IPS-NIHi7 (cell line): Measurements from ENCODE around the gene FHL5.
A peak's percentile ranks its signal among the peaks of the same experiment; 100 is the strongest.
"Not testable (repeated sequence)": the region's sequence is repeated elsewhere in the genome, so short reads cannot be mapped to it uniquely, and the experiment has no call there.

Experiments used
- DNase-seq: peaks from one replicate; pipeline ENCODE4 v3.0.0; 2012; ENCODE audit warnings: mixed read lengths; ENCODE audit errors: extremely low spot score

FHL5 gene

DNA sequence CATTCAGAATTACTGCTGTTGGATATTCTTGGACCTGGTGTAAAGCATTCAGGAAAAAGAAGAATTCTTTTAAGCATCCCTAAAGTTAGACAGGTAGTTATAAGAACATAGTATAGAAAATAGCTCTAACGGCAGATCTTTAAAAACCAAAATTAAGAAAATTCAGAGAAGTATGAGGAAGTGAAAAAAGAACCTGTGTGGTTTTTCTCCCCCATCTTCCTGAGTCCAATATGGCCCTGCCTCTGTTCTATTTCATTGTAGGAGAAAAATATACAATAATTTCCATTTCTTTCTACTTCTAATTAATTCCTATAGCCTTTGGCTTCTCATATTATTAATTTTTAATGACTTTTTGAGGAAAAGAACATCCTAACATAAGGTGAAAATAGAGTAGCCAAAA, 47.1 kb downstream of the FHL5 start:
- DNase-seq = no peak

DNA sequence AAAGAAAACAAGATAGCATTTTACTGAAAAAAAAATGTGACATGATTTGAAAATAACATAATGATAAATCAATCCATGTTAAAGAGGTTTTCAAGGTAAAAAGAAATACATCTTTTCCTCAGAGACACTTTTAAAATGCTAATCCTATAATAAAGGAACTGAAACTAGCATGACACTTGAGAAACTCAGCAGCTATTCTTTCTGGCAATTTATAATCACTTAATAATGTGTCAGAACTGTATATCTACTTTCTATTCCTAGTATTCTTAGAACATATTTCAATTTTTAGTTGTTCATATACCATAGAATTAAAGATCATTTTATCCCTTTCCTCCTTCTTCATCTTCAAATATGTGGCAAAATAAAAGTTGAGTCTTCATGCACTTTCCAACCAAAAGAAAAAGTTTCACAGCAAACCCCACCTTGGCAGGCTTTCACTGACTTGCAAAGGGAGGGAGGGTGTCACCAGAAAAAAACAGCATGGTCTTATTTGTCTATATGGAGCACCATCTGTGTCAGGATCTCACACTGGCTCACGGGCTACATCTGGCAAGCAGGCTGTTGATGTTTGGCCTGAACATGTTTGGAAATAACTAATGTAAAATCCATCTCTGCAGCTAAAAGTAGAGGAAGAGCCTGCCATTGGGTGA, 48.5 kb downstream of the FHL5 start:
- DNase-seq = no peak

GRCh38 chr6:96613291-96613999, 50.5 kb downstream of the FHL5 start:
- no peak for DNase-seq

- no peak for DNase-seq
Observed at GRCh38 chr6:96620851-96621250, 57.9 kb downstream of the FHL5 start.

DNA sequence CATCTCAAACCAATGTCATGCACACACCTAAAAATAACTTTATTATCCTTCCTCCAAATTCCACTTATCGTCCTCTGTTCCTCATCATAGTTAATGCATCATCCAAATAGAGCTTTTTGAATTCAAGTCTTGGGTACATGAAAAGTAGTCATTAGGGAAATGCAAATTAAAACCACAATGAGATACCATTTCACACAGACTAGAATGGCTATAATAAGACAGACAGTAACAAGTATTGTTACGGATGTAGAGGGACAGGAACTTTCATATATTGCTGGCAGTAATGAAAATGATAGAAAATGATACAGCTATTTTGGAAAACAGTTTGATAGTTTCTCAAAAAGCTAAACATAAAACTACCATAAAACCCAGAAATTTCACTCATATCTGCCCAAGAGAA, 59.1 kb downstream of the FHL5 start:
- no peak for DNase-seq

- DNase-seq = no peak
Observed at GRCh38 chr6:96624957-96625356, 62.0 kb downstream of the FHL5 start.

- DNase-seq = peak; percentile 15
Observed at GRCh38 chr6:96626759-96627364, 63.9 kb downstream of the FHL5 start.

GRCh38 chr6:96631248-96631647, 68.3 kb downstream of the FHL5 start:
- DNase-seq = no peak

DNA sequence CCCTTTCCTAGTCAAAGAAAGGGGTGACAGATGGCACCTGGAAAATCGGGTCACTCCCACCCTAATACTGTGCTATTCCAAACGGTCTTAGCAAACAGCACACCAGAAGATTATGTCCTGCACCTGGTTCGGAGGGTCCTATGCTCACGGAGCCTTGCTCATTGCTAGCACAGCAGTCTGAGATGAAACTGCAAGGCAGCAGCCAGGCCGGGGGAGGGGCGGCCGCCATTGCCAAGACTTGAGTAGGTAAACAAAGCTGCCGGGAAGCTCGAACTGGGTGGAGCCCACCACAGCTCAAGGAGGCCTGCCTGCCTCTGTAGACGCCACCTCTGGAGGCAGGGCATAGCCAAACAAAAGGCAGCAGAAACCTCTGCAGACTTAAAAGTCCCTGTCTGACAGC, 75.1 kb downstream of the FHL5 start:
- DNase-seq = not testable (repeated sequence)

DNA sequence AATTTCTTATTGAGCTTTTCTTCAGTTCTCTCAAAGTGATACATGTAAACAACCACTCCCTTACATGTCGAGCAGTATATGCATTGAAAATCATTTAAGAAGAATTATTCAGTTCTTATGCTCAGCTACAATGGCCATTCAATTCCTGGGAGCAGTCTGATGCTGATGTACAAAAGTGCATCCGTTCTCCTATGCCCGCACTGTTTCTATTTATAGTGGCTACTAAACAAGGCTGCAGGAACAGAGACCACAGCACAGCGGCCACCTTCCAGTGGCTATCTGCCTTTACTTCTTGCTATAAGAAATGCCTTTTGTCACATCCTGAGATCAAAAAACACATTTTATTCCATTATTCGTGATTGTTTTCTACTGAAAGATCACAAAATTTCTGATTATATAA, 82.2 kb downstream of the FHL5 start:
- DNase-seq = no peak

GRCh38 chr6:96649926-96650325, 87.0 kb downstream of the FHL5 start:
- no peak for DNase-seq

GRCh38 chr6:96651816-96652215, 88.9 kb downstream of the FHL5 start:
- no peak for DNase-seq

DNA sequence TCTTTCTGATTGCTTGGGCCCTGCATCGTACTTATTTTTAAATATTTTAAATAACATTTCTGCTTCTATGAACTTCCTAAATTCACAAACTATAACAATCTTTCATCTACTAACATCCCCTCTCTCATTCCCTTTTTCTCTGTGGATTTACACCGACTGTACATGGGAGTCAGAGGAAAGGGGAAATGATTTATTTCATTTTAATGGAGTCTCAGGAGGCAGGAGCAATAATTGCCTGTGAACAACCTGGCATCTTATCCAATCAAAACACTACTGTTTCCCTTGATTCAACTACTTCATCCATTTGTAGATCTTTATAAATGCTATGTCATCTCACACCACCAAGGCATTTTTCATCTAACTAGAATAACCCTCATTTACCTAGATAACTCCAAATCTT, 89.6 kb downstream of the FHL5 start:
- DNase-seq = no peak

- no peak for DNase-seq
Observed at GRCh38 chr6:96653181-96653580, 90.3 kb downstream of the FHL5 start.

DNA sequence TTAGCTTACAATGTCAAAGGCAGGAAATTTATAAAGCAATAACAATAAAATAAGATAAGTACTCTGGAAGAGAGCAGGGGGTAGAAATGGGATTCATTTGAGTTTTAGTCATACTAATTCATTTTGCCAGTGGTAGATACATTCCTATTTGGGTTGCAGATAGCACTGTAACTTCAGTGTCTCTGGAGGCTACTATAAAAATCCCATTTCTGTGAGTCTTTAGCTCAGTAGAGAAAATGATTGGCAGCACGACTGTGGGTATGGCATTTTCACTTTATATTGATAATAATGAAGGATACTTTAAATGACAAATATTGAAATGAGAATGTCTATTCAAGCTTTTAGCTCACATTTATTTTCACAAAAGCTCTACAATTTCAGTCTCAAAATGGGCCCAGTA, 93.6 kb downstream of the FHL5 start:
- no peak for DNase-seq

- no peak for DNase-seq
Observed at GRCh38 chr6:96657344-96657743, 94.4 kb downstream of the FHL5 start.

- no peak for DNase-seq
Observed at GRCh38 chr6:96659084-96659845, 96.3 kb downstream of the FHL5 start.
